Breast epithelium (tissue), 3 donors: ENCODE measurements around the gene LIF.

ENCODE experiments used
- POLR2A ChIP-seq: fragments of 450-650 bp; IDR thresholded peaks from one replicate; pipeline ENCODE4 v1.6.1; 2016; ENCODE audit warnings: antibody characterized with exemption, mild to moderate bottlenecking, moderate library complexity
- TF ChIP-seq, protein P1 (sequence below), 3 donors: fragments of 450-650 bp; IDR thresholded peaks; one replicate each; pipeline ENCODE4 v1.5.1; 2016 to 2017; ENCODE audit warnings: antibody characterized with exemption in 3 of 3, mild to moderate bottlenecking in 3 of 3, moderate library complexity in 3 of 3

- TF ChIP-seq, protein P1, sequence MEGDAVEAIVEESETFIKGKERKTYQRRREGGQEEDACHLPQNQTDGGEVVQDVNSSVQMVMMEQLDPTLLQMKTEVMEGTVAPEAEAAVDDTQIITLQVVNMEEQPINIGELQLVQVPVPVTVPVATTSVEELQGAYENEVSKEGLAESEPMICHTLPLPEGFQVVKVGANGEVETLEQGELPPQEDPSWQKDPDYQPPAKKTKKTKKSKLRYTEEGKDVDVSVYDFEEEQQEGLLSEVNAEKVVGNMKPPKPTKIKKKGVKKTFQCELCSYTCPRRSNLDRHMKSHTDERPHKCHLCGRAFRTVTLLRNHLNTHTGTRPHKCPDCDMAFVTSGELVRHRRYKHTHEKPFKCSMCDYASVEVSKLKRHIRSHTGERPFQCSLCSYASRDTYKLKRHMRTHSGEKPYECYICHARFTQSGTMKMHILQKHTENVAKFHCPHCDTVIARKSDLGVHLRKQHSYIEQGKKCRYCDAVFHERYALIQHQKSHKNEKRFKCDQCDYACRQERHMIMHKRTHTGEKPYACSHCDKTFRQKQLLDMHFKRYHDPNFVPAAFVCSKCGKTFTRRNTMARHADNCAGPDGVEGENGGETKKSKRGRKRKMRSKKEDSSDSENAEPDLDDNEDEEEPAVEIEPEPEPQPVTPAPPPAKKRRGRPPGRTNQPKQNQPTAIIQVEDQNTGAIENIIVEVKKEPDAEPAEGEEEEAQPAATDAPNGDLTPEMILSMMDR (IDR thresholded peaks at IDR 0.05): no peak
- no peak for TF ChIP-seq POLR2A
These were observed 37.6 kb downstream of the LIF start for GRCh38 chr22:30208631-30209603.
